Endothelial cell of umbilical vein (primary cell): ENCODE data around the gene PRKG1. TPM values are rescaled to one million over a fixed set of nuclear protein-coding genes. Genes with fewer than 3 reads are reported as not detected.

Experiments
- BruUV-seq: library from RNA; stranded (reverse); fragments of 400-500 nt; replicated peaks from 2 replicates; lab custom pipeline; 2021; lab: Mats Ljungman, UMichigan
- CTCF ChIA-PET: fragments of 300-600, 350-600 bp; sonication (Branson Sonifier 250); formaldehyde crosslinking; loops from one replicate; lab custom pipeline; 2021; ENCODE audit warnings: antibody characterized with exemption, inconsistent platforms; lab: Charles Lee
- POLR2A ChIA-PET: fragments of 300-600, 350-600 bp; sonication (Branson Sonifier 250); formaldehyde crosslinking; loops from one replicate; lab custom pipeline; 2021; ENCODE audit warnings: antibody characterized with exemption, inconsistent platforms; lab: Charles Lee
- DNase-seq: peaks from one replicate; pipeline ENCODE4 v3.0.0-alpha.2; 2011; ENCODE audit warnings: low read depth, low spot score
- FAIRE-seq: peaks from 2 replicates; lab custom pipeline; 2011; peaks lifted over from hg19 to GRCh38; lab: Jason Lieb, UNC
- H2AFZ ChIP-seq: 2 replicates; pipeline ENCODE4 v1.6.0; 2012; ENCODE audit warnings: low read depth, low read length, control low read depth, inconsistent platforms
- H3K27ac ChIP-seq: 2 replicates; pipeline ENCODE4 v1.5.1; 2011; ENCODE audit warnings: low read depth, mild to moderate bottlenecking, control low read depth, low read length, moderate library complexity; ENCODE audit not compliant: insufficient read depth
- H3K27me3 ChIP-seq, 2 experiments: 2 replicates each; pipeline versions ENCODE4 v1.6.0 to v1.6.1; 2011; ENCODE audit warnings: low read length in 2 of 2, mixed read lengths in 1 of 2; ENCODE audit not compliant: control insufficient read depth in 2 of 2, insufficient read depth in 2 of 2
- H3K36me3 ChIP-seq, 2 experiments: 2 replicates in 1 of 2; 3 replicates in 1 of 2; pipeline ENCODE4 v1.5.1; 2011; ENCODE audit warnings: low read length in 2 of 2, mild to moderate bottlenecking in 1 of 2, moderate library complexity in 1 of 2; ENCODE audit not compliant: control insufficient read depth in 2 of 2, insufficient read depth in 2 of 2; ENCODE audit errors: extremely low read depth in 1 of 2
- H3K4me1 ChIP-seq: 3 replicates; pipeline ENCODE4 v1.5.1; 2011; ENCODE audit warnings: mild to moderate bottlenecking, low read length; ENCODE audit not compliant: control insufficient read depth, insufficient read depth; ENCODE audit errors: extremely low read depth
- H3K4me2 ChIP-seq: 2 replicates; pipeline ENCODE4 v1.6.1; 2011; ENCODE audit warnings: low read length, control low read depth, mixed read lengths; ENCODE audit not compliant: insufficient read depth
- H3K4me3 ChIP-seq, 3 experiments: fragments of 200-600 bp in 1 of 3; sonication (generic), shearing (Covaris generic) in 1 of 3; replicated peaks in 1 of 3; 2 replicates each; pipeline ENCODE4 v1.5.1; 2011 to 2016; ENCODE audit warnings: control low read depth in 3 of 3, low read length in 3 of 3, mild to moderate bottlenecking in 2 of 3, inconsistent platforms in 1 of 3, low read depth in 1 of 3, moderate library complexity in 1 of 3; ENCODE audit not compliant: insufficient read depth in 1 of 3
- H3K79me2 ChIP-seq: 2 replicates; pipeline ENCODE4 v1.6.0; 2012; ENCODE audit warnings: low read length, inconsistent platforms; ENCODE audit not compliant: control insufficient read depth, insufficient read depth
- H3K9ac ChIP-seq: replicated peaks from 2 replicates; pipeline ENCODE3; 2011; ENCODE audit warnings: low read length, control low read depth; ENCODE audit not compliant: insufficient read depth; ENCODE audit errors: extremely low read depth
- H3K9me1 ChIP-seq: replicated peaks from 3 replicates; pipeline ENCODE4 v1.6.0; 2011; ENCODE audit warnings: mild to moderate bottlenecking, low read length; ENCODE audit not compliant: control insufficient read depth, insufficient read depth; ENCODE audit errors: extremely low read depth
- H3K9me3 ChIP-seq: replicated peaks from 2 replicates; pipeline ENCODE4 v1.5.1; 2012; ENCODE audit warnings: low read length, inconsistent platforms; ENCODE audit not compliant: control insufficient read depth, insufficient read depth
- H4K20me1 ChIP-seq: replicated peaks from 2 replicates; pipeline ENCODE3; 2011; ENCODE audit warnings: mild to moderate bottlenecking, low read length; ENCODE audit not compliant: control insufficient read depth, insufficient read depth; ENCODE audit errors: extremely low read depth
- CTCF ChIP-seq, 2 donors: IDR thresholded peaks; 1 replicate in 1 of 2; 2 replicates in 1 of 2; pipeline ENCODE4 v1.5.1; 2011; ENCODE audit warnings: low read length in 2 of 2, mild to moderate bottlenecking in 2 of 2, moderate library complexity in 2 of 2, control low read depth in 1 of 2, inconsistent platforms in 1 of 2, low read depth in 1 of 2; ENCODE audit not compliant: insufficient read depth in 1 of 2; ENCODE audit errors: extremely low read depth in 1 of 2
- EZH2 ChIP-seq: IDR thresholded peaks from 2 replicates; pipeline ENCODE4 v1.6.1; 2012; ENCODE audit warnings: borderline replicate concordance, low read depth, mild to moderate bottlenecking, moderate library complexity, low read length, inconsistent platforms; ENCODE audit not compliant: severe bottlenecking
- FOS ChIP-seq: IDR thresholded peaks from 2 replicates; pipeline ENCODE4 v1.6.1; 2011; ENCODE audit warnings: mild to moderate bottlenecking, low read length, moderate library complexity, borderline replicate concordance; ENCODE audit not compliant: insufficient read depth
- GATA2 ChIP-seq: IDR thresholded peaks from 2 replicates; pipeline ENCODE4 v1.7.0; 2011; ENCODE audit warnings: low read depth, mild to moderate bottlenecking, moderate library complexity, mixed read lengths, low read length; ENCODE audit not compliant: insufficient read length, insufficient read depth
- JUN ChIP-seq: IDR thresholded peaks from 2 replicates; pipeline ENCODE4 v1.6.1; 2011; ENCODE audit warnings: borderline replicate concordance, low read depth; ENCODE audit not compliant: insufficient read length, insufficient read depth
- MAX ChIP-seq: IDR thresholded peaks from 2 replicates; pipeline ENCODE4 v1.6.1; 2011; ENCODE audit not compliant: insufficient read depth, insufficient read length
- MYC ChIP-seq: IDR thresholded peaks from one replicate; pipeline ENCODE4 v1.6.1; 2011; ENCODE audit warnings: mild to moderate bottlenecking, low read depth, low read length
- POLR2A ChIP-seq: IDR thresholded peaks from 2 replicates; pipeline ENCODE4 v1.6.1; 2012; ENCODE audit warnings: low read depth, mild to moderate bottlenecking, control low read depth, low read length
- POLR2AphosphoS5 ChIP-seq: IDR thresholded peaks from 2 replicates; pipeline ENCODE4 v1.6.1; 2012; ENCODE audit warnings: low read depth, mild to moderate bottlenecking, control low read depth, low read length, moderate library complexity; ENCODE audit not compliant: insufficient read depth
- dilution Hi-C: fragments of 300-500 bp; cut with MboI; formaldehyde crosslinking; loops from one replicate; pipeline ENCODE4 v1.15.0; 2019; ENCODE audit warnings: low sequenced_read_pairs; ENCODE audit not compliant: extremely low pct_ligation_motif_present
- intact Hi-C: fragments of 100-400 bp; cut with micrococcal nuclease; formaldehyde crosslinking; loops from one replicate; pipeline ENCODE4 v1.10.0; 2022
- polyA plus RNA-seq, 4 experiments: library from polyadenylated mRNA; depleted of rRNA in 3 of 4; stranded (reverse) in 3 of 4; unstranded in 1 of 4; fragments of >200 nt; gene quantifications; 2 replicates each; pipeline versions ENCODE4 v1.2.1 to v1.2.3, GENCODE V29; 2011 to 2012; ENCODE audit warnings: missing spikeins in 1 of 4
- total RNA-seq: library from RNA; stranded (reverse); gene quantifications from 2 replicates; pipeline ENCODE4 v1.2.3, GENCODE V29; 2021

PRKG1 gene
- total and polyA plus RNA-seq, 2 donors (not counting 3 experiments of a cell fraction or from before 2014, with no cell fraction given), result 0.01 to 0.18 TPM

DNA sequence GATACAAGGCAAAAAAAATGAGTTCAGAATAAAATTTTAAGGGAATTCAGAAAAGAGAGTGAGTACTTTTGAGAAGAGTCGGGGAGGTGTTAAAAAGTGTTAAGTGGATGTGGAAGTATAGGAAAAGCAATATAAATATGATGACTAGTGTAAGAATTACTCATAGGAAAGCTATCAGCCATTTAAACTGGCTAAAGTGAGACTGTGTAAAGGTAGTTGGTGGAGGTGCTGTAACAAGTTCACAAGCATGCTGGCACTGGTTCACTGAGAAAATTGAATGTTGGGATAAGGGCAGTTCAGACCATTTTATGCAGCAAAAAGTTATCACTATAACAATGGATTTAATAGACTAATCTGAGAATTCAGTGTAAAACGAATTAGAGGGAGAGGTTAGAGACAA, 1060.8 kb downstream of the PRKG1 start:
- no peaks in the 10 kb centered on the region for H3K4me1 ChIP-seq
- H3K27me3 ChIP-seq, result peaks cover 6 to 9% of the 10 kb centered on the region in 2 experiments
- H3K9me3 ChIP-seq, result no peaks in the 10 kb centered on the region
- no TSS peak for BruUV-seq
- CTCF ChIA-PET, result no interaction called here
- H3K9me1 ChIP-seq, result no peaks in the 10 kb centered on the region
- H3K9ac ChIP-seq, result no peak overlapping the region
- intact Hi-C loops (no loop called here), dilution Hi-C loops (no loop called here)
- no peak overlapping the region for H3K4me2 ChIP-seq
- TF ChIP-seq MAX (no peak), POLR2AphosphoS5 (no peak), EZH2 (no peak), POLR2A (no peak), CTCF (IDR thresholded peaks at IDR 0.05; ENCODE audit: extremely low read depth in 1 of 2, insufficient read depth in 1 of 2, low read depth in 1 of 2, low read length in 2 of 2) (no peak), JUN (no peak), FOS (no peak), GATA2 (no peak), MYC (no peak)
- no peaks in the 10 kb centered on the region for H4K20me1 ChIP-seq
- H3K27ac ChIP-seq, result no peak overlapping the region
- POLR2A ChIA-PET, result no interaction called here
- H2AFZ ChIP-seq, result no peak overlapping the region
- H3K79me2 ChIP-seq, result no peaks in the 10 kb centered on the region
- DNase-seq (no peak), FAIRE-seq (no peak)
- H3K36me3 ChIP-seq, result no peaks in the 10 kb centered on the region
- H3K4me3 ChIP-seq, result no peak overlapping the region
